Endothelial cell of umbilical vein (primary cell): Measurements from ENCODE around the gene CC2D1A. TPM values are rescaled to one million over a fixed set of nuclear protein-coding genes. Genes with fewer than 3 reads are reported as not detected.
A peak's percentile ranks its signal among the peaks of the same experiment; 100 is the strongest.

Experiments used
- BruUV-seq: library from RNA; stranded (reverse); fragments of 400-500 nt; replicated peaks from 2 replicates; lab custom pipeline; 2021; lab: Mats Ljungman, UMichigan
- CTCF ChIA-PET: fragments of 300-600, 350-600 bp; sonication (Branson Sonifier 250); formaldehyde crosslinking; loops from one replicate; lab custom pipeline; 2021; ENCODE audit warnings: antibody characterized with exemption, inconsistent platforms; lab: Charles Lee
- POLR2A ChIA-PET: fragments of 300-600, 350-600 bp; sonication (Branson Sonifier 250); formaldehyde crosslinking; loops from one replicate; lab custom pipeline; 2021; ENCODE audit warnings: antibody characterized with exemption, inconsistent platforms; lab: Charles Lee
- DNase-seq: peaks from one replicate; pipeline ENCODE4 v3.0.0-alpha.2; 2011; ENCODE audit warnings: low read depth, low spot score
- FAIRE-seq: peaks from 2 replicates; lab custom pipeline; 2011; peaks lifted over from hg19 to GRCh38; lab: Jason Lieb, UNC
- H2AFZ ChIP-seq: 2 replicates; pipeline ENCODE4 v1.6.0; 2012; ENCODE audit warnings: low read depth, low read length, control low read depth, inconsistent platforms
- H3K27ac ChIP-seq: 2 replicates; pipeline ENCODE4 v1.5.1; 2011; ENCODE audit warnings: low read depth, mild to moderate bottlenecking, control low read depth, low read length, moderate library complexity; ENCODE audit not compliant: insufficient read depth
- H3K27me3 ChIP-seq, 2 experiments: 2 replicates each; pipeline versions ENCODE4 v1.6.0 to v1.6.1; 2011; ENCODE audit warnings: low read length in 2 of 2, mixed read lengths in 1 of 2; ENCODE audit not compliant: control insufficient read depth in 2 of 2, insufficient read depth in 2 of 2
- H3K36me3 ChIP-seq, 2 experiments: 2 replicates in 1 of 2; 3 replicates in 1 of 2; pipeline ENCODE4 v1.5.1; 2011; ENCODE audit warnings: low read length in 2 of 2, mild to moderate bottlenecking in 1 of 2, moderate library complexity in 1 of 2; ENCODE audit not compliant: control insufficient read depth in 2 of 2, insufficient read depth in 2 of 2; ENCODE audit errors: extremely low read depth in 1 of 2
- H3K4me1 ChIP-seq: 3 replicates; pipeline ENCODE4 v1.5.1; 2011; ENCODE audit warnings: mild to moderate bottlenecking, low read length; ENCODE audit not compliant: control insufficient read depth, insufficient read depth; ENCODE audit errors: extremely low read depth
- H3K4me2 ChIP-seq: 2 replicates; pipeline ENCODE4 v1.6.1; 2011; ENCODE audit warnings: low read length, control low read depth, mixed read lengths; ENCODE audit not compliant: insufficient read depth
- H3K4me3 ChIP-seq, 3 experiments: fragments of 200-600 bp in 1 of 3; sonication (generic), shearing (Covaris generic) in 1 of 3; replicated peaks in 1 of 3; 2 replicates each; pipeline ENCODE4 v1.5.1; 2011 to 2016; ENCODE audit warnings: control low read depth in 3 of 3, low read length in 3 of 3, mild to moderate bottlenecking in 2 of 3, inconsistent platforms in 1 of 3, low read depth in 1 of 3, moderate library complexity in 1 of 3; ENCODE audit not compliant: insufficient read depth in 1 of 3
- H3K79me2 ChIP-seq: 2 replicates; pipeline ENCODE4 v1.6.0; 2012; ENCODE audit warnings: low read length, inconsistent platforms; ENCODE audit not compliant: control insufficient read depth, insufficient read depth
- H3K9ac ChIP-seq: replicated peaks from 2 replicates; pipeline ENCODE3; 2011; ENCODE audit warnings: low read length, control low read depth; ENCODE audit not compliant: insufficient read depth; ENCODE audit errors: extremely low read depth
- H3K9me1 ChIP-seq: replicated peaks from 3 replicates; pipeline ENCODE4 v1.6.0; 2011; ENCODE audit warnings: mild to moderate bottlenecking, low read length; ENCODE audit not compliant: control insufficient read depth, insufficient read depth; ENCODE audit errors: extremely low read depth
- H3K9me3 ChIP-seq: replicated peaks from 2 replicates; pipeline ENCODE4 v1.5.1; 2012; ENCODE audit warnings: low read length, inconsistent platforms; ENCODE audit not compliant: control insufficient read depth, insufficient read depth
- H4K20me1 ChIP-seq: replicated peaks from 2 replicates; pipeline ENCODE3; 2011; ENCODE audit warnings: mild to moderate bottlenecking, low read length; ENCODE audit not compliant: control insufficient read depth, insufficient read depth; ENCODE audit errors: extremely low read depth
- GATA2 ChIP-seq: IDR thresholded peaks from 2 replicates; pipeline ENCODE4 v1.7.0; 2011; ENCODE audit warnings: low read depth, mild to moderate bottlenecking, moderate library complexity, mixed read lengths, low read length; ENCODE audit not compliant: insufficient read length, insufficient read depth
- POLR2AphosphoS5 ChIP-seq: IDR thresholded peaks from 2 replicates; pipeline ENCODE4 v1.6.1; 2012; ENCODE audit warnings: low read depth, mild to moderate bottlenecking, control low read depth, low read length, moderate library complexity; ENCODE audit not compliant: insufficient read depth
- dilution Hi-C: fragments of 300-500 bp; cut with MboI; formaldehyde crosslinking; loops from one replicate; pipeline ENCODE4 v1.15.0; 2019; ENCODE audit warnings: low sequenced_read_pairs; ENCODE audit not compliant: extremely low pct_ligation_motif_present
- intact Hi-C: fragments of 100-400 bp; cut with micrococcal nuclease; formaldehyde crosslinking; loops from one replicate; pipeline ENCODE4 v1.10.0; 2022
- polyA plus RNA-seq, 4 experiments: library from polyadenylated mRNA; depleted of rRNA in 3 of 4; stranded (reverse) in 3 of 4; unstranded in 1 of 4; fragments of >200 nt; gene quantifications; 2 replicates each; pipeline versions ENCODE4 v1.2.1 to v1.2.3, GENCODE V29; 2011 to 2012; ENCODE audit warnings: missing spikeins in 1 of 4
- total RNA-seq: library from RNA; stranded (reverse); gene quantifications from 2 replicates; pipeline ENCODE4 v1.2.3, GENCODE V29; 2021
- TF ChIP-seq, protein P1 (sequence below), 2 donors: IDR thresholded peaks; 1 replicate in 1 of 2; 2 replicates in 1 of 2; pipeline ENCODE4 v1.5.1; 2011; ENCODE audit warnings: low read length in 2 of 2, mild to moderate bottlenecking in 2 of 2, moderate library complexity in 2 of 2, control low read depth in 1 of 2, inconsistent platforms in 1 of 2, low read depth in 1 of 2; ENCODE audit not compliant: insufficient read depth in 1 of 2; ENCODE audit errors: extremely low read depth in 1 of 2

Gene CC2D1A
- total and polyA plus RNA-seq, 2 donors (not counting 3 experiments of a cell fraction or from before 2014, with no cell fraction given), result 13.6 to 33.7 TPM

DNA sequence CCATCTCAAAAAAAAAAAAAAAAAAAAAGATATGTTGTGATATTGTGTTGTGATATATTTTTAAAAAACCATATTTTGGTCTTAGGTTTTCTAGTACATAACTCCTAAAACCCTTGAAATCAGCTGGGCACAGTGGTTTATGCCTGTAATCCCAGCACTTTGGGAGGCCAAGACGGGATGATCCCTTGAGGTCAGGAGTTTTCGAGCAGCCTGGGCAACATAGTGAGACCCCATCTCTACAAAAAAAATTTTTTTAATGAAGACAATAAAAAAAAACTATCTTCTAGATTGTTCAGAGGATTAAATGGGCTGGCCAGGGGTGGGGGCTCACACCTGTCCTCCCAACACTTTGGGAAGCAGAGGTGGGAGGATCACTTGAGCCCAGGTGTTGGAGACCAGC lies 45.0 kb downstream of the CC2D1A start:
- no TSS peak for BruUV-seq
- ChIA-PET POLR2A (interaction anchor here (0.7 kb wide), 1 partner anchor 12 kb away, joined by 5 read pairs; no protein-coding TSS in a partner anchor), CTCF (interaction anchor here (1.0 kb wide), 1 partner anchor 93 kb away, joined by 3 read pairs; no protein-coding TSS in a partner anchor)
- H3K4me1 ChIP-seq, result peaks cover 10% of the 10 kb centered on the region
- no peak overlapping the region for H3K9ac ChIP-seq
- no peak overlapping the region for H3K4me2 ChIP-seq
- no peaks in the 10 kb centered on the region for H3K9me3 ChIP-seq
- FAIRE-seq (no peak), DNase-seq (no peak)
- TF ChIP-seq, protein P1, sequence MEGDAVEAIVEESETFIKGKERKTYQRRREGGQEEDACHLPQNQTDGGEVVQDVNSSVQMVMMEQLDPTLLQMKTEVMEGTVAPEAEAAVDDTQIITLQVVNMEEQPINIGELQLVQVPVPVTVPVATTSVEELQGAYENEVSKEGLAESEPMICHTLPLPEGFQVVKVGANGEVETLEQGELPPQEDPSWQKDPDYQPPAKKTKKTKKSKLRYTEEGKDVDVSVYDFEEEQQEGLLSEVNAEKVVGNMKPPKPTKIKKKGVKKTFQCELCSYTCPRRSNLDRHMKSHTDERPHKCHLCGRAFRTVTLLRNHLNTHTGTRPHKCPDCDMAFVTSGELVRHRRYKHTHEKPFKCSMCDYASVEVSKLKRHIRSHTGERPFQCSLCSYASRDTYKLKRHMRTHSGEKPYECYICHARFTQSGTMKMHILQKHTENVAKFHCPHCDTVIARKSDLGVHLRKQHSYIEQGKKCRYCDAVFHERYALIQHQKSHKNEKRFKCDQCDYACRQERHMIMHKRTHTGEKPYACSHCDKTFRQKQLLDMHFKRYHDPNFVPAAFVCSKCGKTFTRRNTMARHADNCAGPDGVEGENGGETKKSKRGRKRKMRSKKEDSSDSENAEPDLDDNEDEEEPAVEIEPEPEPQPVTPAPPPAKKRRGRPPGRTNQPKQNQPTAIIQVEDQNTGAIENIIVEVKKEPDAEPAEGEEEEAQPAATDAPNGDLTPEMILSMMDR (IDR thresholded peaks at IDR 0.05; ENCODE audit: extremely low read depth in 1 of 2, insufficient read depth in 1 of 2, low read depth in 1 of 2, low read length in 2 of 2), result no peak
- peaks cover 2 to 9% of the 10 kb centered on the region in 2 experiments for H3K36me3 ChIP-seq
- intact Hi-C loops (no loop called here), dilution Hi-C loops (no loop called here)
- H3K9me1 ChIP-seq, result no peaks in the 10 kb centered on the region
- H3K27me3 ChIP-seq, result no peaks in the 10 kb centered on the region
- no peak overlapping the region for H2AFZ ChIP-seq
- H4K20me1 ChIP-seq, result no peaks in the 10 kb centered on the region
- no peak overlapping the region for H3K4me3 ChIP-seq
- peaks cover 20% of the 10 kb centered on the region for H3K79me2 ChIP-seq
- H3K27ac ChIP-seq, result no peak overlapping the region

DNA sequence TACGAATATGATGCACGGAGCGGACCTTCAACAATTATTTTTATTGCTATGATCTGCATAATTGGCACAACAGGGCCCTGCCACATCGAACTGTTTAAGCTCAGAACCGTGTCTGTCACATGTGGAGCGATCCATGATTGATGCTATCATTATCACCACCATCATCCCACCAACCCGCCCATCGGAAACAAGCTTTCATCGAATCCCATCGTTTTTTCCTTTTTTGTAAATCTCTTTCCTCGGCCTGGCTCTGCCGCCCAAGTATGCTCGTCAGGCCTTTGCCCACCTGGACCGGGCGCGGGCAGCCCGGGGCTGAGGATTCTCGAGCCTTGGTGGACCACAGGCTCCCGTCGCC lies 45.8 kb downstream of the CC2D1A start:
- dilution Hi-C loops (no loop called here), intact Hi-C loops (loop anchor here (1.0 to 2.0 kb wide), 5 partner anchors 35 to 91 kb away; partner anchors contain the start of genes BRME1, CC2D1A and RFX1)

More for the DNA sequence above, 45.8 kb downstream of the CC2D1A start:
- Histone ChIP-seq H3K4me1 (peaks cover 10% of the 10 kb centered on the region), H3K79me2 (peaks cover 20% of the 10 kb centered on the region), H3K4me2 (peak overlapping the region; percentile 7), H3K27me3 (no peaks in the 10 kb centered on the region), H3K9ac (no peak overlapping the region), H3K36me3 (peaks cover 6 to 16% of the 10 kb centered on the region in 2 experiments), H3K4me3 (no peak overlapping the region), H3K27ac (no peak overlapping the region), H3K9me3 (no peaks in the 10 kb centered on the region), H2AFZ (peak overlapping the region; percentile 29), H3K9me1 (no peaks in the 10 kb centered on the region), H4K20me1 (no peaks in the 10 kb centered on the region)
- no peak for TF ChIP-seq POLR2AphosphoS5
- peak; percentile 23 for TF ChIP-seq GATA2
- ChIA-PET CTCF (interaction anchor here (0.8 to 3.4 kb wide), 6 partner anchors 9 to 97 kb away, joined by 3 to 13 read pairs (median 6); partner anchors contain the start of gene IL27RA), POLR2A (interaction anchor here (0.5 to 1.3 kb wide), 2 partner anchors 27 to 52 kb away, joined by 3 to 5 read pairs; no protein-coding TSS in a partner anchor)
- DNase-seq (no peak), FAIRE-seq (no peak)
- no TSS peak for BruUV-seq
